Astrocyte of the spinal cord (primary cell): Measurements from ENCODE around the gene PDE10A.

Experiments
- DNase-seq: peaks from one replicate; pipeline ENCODE4 v3.0.0; 2011; ENCODE audit warnings: low read depth, low spot score
- H3K4me3 ChIP-seq: 2 replicates; pipeline ENCODE4 v1.5.1; 2011; ENCODE audit warnings: low read depth, mild to moderate bottlenecking, low read length, moderate library complexity
- CTCF ChIP-seq: IDR thresholded peaks from 2 replicates; pipeline ENCODE4 v1.5.1; 2012; ENCODE audit warnings: low read depth, mild to moderate bottlenecking, low read length, inconsistent platforms
- in situ Hi-C: cut with HindIII; loops from 2 replicates; pipeline ENCODE4 v1.10.0; 2017; ENCODE audit warnings: low sequenced_read_pairs

PDE10A gene

GRCh38 chr6:165365371-165365770, 297.7 kb downstream of the PDE10A start:
- in situ Hi-C loops: no loop called here
- H3K4me3 ChIP-seq: no peak overlapping the region
- DNase-seq: no peak
- TF ChIP-seq CTCF: no peak

- TF ChIP-seq CTCF: no peak
- no peak overlapping the region for H3K4me3 ChIP-seq
- DNase-seq: no peak
- in situ Hi-C loops: no loop called here
Observed at GRCh38 chr6:165345700-165346099, 317.3 kb downstream of the PDE10A start.

GRCh38 chr6:165340532-165340931, 322.5 kb downstream of the PDE10A start:
- no peak overlapping the region for H3K4me3 ChIP-seq
- DNase-seq: no peak
- no peak for TF ChIP-seq CTCF
- in situ Hi-C loops: no loop called here

GRCh38 chr6:165325609-165326008, 337.4 kb downstream of the PDE10A start:
- TF ChIP-seq CTCF: no peak

GRCh38 chr6:165321555-165322145, 341.4 kb downstream of the PDE10A start:
- no peak for DNase-seq
- in situ Hi-C loops: no loop called here

More at GRCh38 chr6:165325609-165326008, 337.4 kb downstream of the PDE10A start:
- in situ Hi-C loops: no loop called here
- no peak for DNase-seq
- H3K4me3 ChIP-seq: no peak overlapping the region

GRCh38 chr6:165321150-165321549, 341.9 kb downstream of the PDE10A start:
- no peak for TF ChIP-seq CTCF
- no peak for DNase-seq
- in situ Hi-C loops: no loop called here
- H3K4me3 ChIP-seq: no peak overlapping the region

More at GRCh38 chr6:165321555-165322145, 341.4 kb downstream of the PDE10A start:
- no peak overlapping the region for H3K4me3 ChIP-seq
- no peak for TF ChIP-seq CTCF
